ENCODE measurements around the gene CTU1. TPM values are rescaled to one million over a fixed set of nuclear protein-coding genes. Genes with fewer than 3 reads are reported as not detected.

The CTU1 gene
- total RNA-seq, 2 donors from 2014 or later = 18.7 to 21.4 TPM

DNA sequence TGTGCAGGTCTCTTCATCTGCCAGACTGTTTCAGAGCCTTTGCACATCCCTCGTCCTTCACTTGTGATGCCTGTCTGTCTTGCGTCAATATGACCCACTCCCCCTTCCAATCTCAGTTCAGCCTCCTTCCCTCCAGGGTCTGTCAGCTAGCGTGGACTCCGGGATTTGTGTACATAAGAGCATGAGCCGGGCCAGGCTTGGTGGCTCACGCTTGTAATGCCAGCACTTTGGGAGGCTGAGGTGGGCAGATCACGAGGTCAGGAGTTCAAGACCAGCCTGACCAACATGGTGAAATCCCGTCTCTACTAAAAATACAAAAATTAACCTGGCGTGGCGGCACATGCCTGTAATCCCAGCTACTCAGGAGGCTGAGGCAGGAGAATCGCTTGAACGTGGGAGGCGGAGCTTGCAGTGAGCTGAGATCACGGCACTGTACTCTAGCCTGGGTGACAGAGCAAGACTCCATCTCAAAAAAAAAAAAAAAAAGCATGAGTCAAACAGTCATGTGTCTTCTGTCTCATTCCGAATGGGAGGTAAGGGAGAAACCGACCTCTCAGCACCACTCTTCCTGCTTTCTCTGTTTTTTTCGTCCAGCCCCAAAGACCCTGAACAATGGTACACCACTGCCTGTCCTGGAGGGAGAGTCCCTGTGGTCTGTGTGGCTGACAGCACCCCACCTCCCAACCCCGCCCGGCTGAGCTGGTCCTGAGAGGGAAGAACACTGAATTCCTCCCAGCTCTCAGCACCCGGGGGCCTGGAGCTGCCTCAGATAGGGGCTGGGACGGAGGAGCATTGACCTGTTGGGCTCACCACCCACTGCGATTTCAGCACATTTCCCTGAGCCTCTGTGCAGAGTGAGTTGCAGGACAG, 14.1 kb upstream of the CTU1 start:
- H3K36me3 ChIP-seq = no peaks in the 10 kb centered on the region
- H3K9me3 ChIP-seq = no peaks in the 10 kb centered on the region
- H3K4me1 ChIP-seq (replicated peaks) = no peaks in the 10 kb centered on the region
- H3K27me3 ChIP-seq (replicated peaks; ENCODE audit: insufficient read depth) = peaks cover 2% of the 10 kb centered on the region
- intact Hi-C loops (cut with DNase I) = no loop called here
- H3K4me3 ChIP-seq = no peak overlapping the region
- TF ChIP-seq POLR2AphosphoS5 (IDR thresholded peaks at IDR 0.05) = no peak
- TF ChIP-seq POLR2A (IDR thresholded peaks at IDR 0.05) = no peak
- TF ChIP-seq, protein P1, sequence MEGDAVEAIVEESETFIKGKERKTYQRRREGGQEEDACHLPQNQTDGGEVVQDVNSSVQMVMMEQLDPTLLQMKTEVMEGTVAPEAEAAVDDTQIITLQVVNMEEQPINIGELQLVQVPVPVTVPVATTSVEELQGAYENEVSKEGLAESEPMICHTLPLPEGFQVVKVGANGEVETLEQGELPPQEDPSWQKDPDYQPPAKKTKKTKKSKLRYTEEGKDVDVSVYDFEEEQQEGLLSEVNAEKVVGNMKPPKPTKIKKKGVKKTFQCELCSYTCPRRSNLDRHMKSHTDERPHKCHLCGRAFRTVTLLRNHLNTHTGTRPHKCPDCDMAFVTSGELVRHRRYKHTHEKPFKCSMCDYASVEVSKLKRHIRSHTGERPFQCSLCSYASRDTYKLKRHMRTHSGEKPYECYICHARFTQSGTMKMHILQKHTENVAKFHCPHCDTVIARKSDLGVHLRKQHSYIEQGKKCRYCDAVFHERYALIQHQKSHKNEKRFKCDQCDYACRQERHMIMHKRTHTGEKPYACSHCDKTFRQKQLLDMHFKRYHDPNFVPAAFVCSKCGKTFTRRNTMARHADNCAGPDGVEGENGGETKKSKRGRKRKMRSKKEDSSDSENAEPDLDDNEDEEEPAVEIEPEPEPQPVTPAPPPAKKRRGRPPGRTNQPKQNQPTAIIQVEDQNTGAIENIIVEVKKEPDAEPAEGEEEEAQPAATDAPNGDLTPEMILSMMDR (IDR thresholded peaks at IDR 0.05) = no peak
- 62% methylated on average over 22 of the region's 22 CpGs for WGBS
- no peak overlapping the region for H3K27ac ChIP-seq
- no peak for DNase-seq (ENCODE audit: low spot score)

DNA sequence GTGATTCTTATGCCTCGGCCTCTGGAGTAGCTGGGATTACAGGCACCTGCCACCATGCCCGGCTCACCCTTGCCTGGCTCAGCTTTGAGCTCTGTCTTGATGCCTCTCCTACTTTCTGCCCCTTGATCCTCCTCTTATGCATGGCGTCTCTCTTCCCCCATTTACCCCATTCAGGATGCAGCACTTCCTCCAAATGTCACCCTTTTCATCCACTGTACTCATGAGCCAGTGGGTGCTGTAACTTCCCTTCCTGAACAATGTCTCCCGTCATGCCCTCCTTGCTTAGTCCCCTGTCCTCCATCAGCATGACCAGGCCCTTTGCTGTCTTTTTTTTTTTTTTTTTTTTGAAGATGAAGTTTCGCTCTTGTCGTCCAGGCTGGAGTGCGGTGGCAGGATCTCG, 13.0 kb upstream of the CTU1 start:
- Histone ChIP-seq H3K4me3 (no peak overlapping the region), H3K27me3 (replicated peaks; ENCODE audit: insufficient read depth) (no peaks in the 10 kb centered on the region), H3K36me3 (no peaks in the 10 kb centered on the region), H3K9me3 (no peaks in the 10 kb centered on the region), H3K27ac (no peak overlapping the region), H3K4me1 (replicated peaks) (no peaks in the 10 kb centered on the region)
- intact Hi-C loops (cut with DNase I) = no loop called here
- DNase-seq (ENCODE audit: low spot score) = no peak
- WGBS = 91% methylated on average over 8 of the region's 8 CpGs
- TF ChIP-seq POLR2AphosphoS5 (IDR thresholded peaks at IDR 0.05) (no peak), POLR2A (IDR thresholded peaks at IDR 0.05) (no peak)
- TF ChIP-seq, protein P1 (IDR thresholded peaks at IDR 0.05) = no peak

DNA sequence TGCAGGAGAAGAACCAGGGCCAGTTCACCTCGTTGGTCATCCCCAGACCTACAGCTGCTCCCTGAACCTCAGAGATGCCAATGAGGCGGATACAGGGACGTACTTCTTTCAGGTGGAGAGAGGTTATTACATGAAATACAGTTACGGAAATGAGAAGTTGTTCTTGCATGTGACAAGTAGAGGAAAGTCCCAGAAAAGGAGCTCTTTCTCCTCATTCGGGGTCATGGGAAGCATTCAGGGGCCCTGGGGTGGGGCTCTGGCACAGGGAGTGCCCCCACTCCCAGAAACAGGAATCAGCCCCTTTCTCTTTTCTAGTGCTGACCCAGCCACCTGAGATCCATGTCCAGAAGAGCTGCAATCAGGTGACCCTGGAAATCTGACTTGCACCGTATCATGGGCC, 12.0 kb upstream of the CTU1 start:
- TF ChIP-seq POLR2AphosphoS5 (IDR thresholded peaks at IDR 0.05) (no peak), POLR2A (IDR thresholded peaks at IDR 0.05) (no peak)
- TF ChIP-seq, protein P1 (IDR thresholded peaks at IDR 0.05) = no peak
- WGBS = 89% methylated on average over 6 of the region's 6 CpGs
- no peak overlapping the region for H3K27ac ChIP-seq
- intact Hi-C loops (cut with DNase I) = no loop called here
- H3K4me1 ChIP-seq (replicated peaks) = no peaks in the 10 kb centered on the region
- no peaks in the 10 kb centered on the region for H3K9me3 ChIP-seq
- H3K4me3 ChIP-seq = no peak overlapping the region
- no peaks in the 10 kb centered on the region for H3K36me3 ChIP-seq
- DNase-seq (ENCODE audit: low spot score) = no peak
- no peaks in the 10 kb centered on the region for H3K27me3 ChIP-seq (replicated peaks; ENCODE audit: insufficient read depth)

DNA sequence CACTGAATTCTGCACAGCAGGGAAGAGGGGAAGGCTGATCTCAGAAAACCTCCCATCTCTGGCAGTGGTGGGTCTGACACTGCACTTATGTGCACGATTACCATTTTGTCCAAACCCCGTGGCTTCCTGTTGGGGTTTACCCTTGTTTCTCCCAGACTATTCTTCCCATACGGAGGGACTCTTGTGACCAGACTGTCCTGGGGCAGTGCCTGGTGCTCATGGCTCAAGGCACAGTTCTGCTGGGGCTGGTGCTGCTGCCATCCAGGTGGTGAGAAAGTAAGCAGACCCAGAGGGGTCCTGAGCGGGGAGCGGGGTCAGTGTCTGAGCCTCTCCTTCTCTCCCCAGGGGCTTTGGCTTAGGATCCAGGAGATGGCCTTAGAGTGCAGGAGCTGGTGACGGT, 11.4 kb upstream of the CTU1 start:
- Histone ChIP-seq H3K9me3 (no peaks in the 10 kb centered on the region), H3K4me3 (no peak overlapping the region), H3K27me3 (replicated peaks; ENCODE audit: insufficient read depth) (no peaks in the 10 kb centered on the region), H3K4me1 (replicated peaks) (no peaks in the 10 kb centered on the region), H3K27ac (no peak overlapping the region), H3K36me3 (no peaks in the 10 kb centered on the region)
- TF ChIP-seq, protein P1 (IDR thresholded peaks at IDR 0.05) = no peak
- no peak for TF ChIP-seq POLR2A (IDR thresholded peaks at IDR 0.05)
- no peak for TF ChIP-seq POLR2AphosphoS5 (IDR thresholded peaks at IDR 0.05)
- intact Hi-C loops (cut with DNase I) = no loop called here
- DNase-seq (ENCODE audit: low spot score) = no peak
- 83% methylated on average over 6 of the region's 6 CpGs for WGBS

DNA sequence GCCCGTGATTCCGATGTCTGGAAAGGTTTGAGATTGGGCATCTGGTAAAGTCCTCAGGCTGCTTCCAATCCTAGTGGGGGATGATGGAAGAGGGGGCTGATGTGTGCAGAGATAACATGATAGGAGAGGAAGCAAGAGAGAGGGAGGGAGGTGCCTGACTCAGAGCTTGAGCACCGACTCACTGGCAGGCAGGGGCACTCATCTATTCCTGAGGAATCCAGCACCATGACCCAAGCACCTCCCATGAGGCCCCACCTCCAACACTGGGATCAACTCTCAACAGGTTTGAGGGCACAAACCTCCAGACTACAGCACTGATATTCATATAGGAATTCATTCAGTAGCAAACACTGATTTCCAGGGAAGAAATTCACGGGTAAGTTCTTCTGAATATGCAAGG, 10.9 kb upstream of the CTU1 start:
- intact Hi-C loops (cut with DNase I) = no loop called here
- TF ChIP-seq POLR2A (IDR thresholded peaks at IDR 0.05) = no peak
- TF ChIP-seq POLR2AphosphoS5 (IDR thresholded peaks at IDR 0.05) = no peak
- TF ChIP-seq, protein P1 (IDR thresholded peaks at IDR 0.05) = no peak
- Histone ChIP-seq H3K27me3 (replicated peaks; ENCODE audit: insufficient read depth) (no peaks in the 10 kb centered on the region), H3K36me3 (no peaks in the 10 kb centered on the region), H3K9me3 (no peaks in the 10 kb centered on the region), H3K4me1 (replicated peaks) (no peaks in the 10 kb centered on the region), H3K4me3 (no peak overlapping the region), H3K27ac (no peak overlapping the region)
- 57% methylated on average over 4 of the region's 4 CpGs for WGBS
- DNase-seq (ENCODE audit: low spot score) = no peak

Data from prostate gland (tissue), 2 donors.